HL-60 (cell line): ENCODE results near the gene PLCB1.
A peak's percentile ranks its signal among the peaks of the same experiment; 100 is the strongest.

Experiments
- DNase-seq, 2 experiments: peaks; one replicate each; pipeline ENCODE4 v3.0.0-alpha.2; 2010 to 2020; ENCODE audit warnings: low read depth in 1 of 2, low spot score in 1 of 2
- H3K27ac ChIP-seq: fragments of 250-450 bp; sonication (Bioruptor Pico); replicated peaks from 2 replicates; pipeline ENCODE4 v1.5.1; 2020; ENCODE audit warnings: mild to moderate bottlenecking, moderate library complexity
- H3K27me3 ChIP-seq: fragments of 250-450 bp; sonication (Bioruptor Pico); 2 replicates; pipeline ENCODE4 v1.5.1; 2021; ENCODE audit warnings: mild to moderate bottlenecking, moderate library complexity; ENCODE audit not compliant: insufficient read depth, poor library complexity, severe bottlenecking
- H3K4me3 ChIP-seq: replicated peaks from 2 replicates; pipeline ENCODE4 v1.5.1; 2011; ENCODE audit warnings: mild to moderate bottlenecking, control low read depth, low read length; ENCODE audit not compliant: insufficient read depth
- GABPA ChIP-seq: IDR thresholded peaks from 2 replicates; pipeline ENCODE4 v1.6.1; 2012; ENCODE audit warnings: low read depth
- POLR2AphosphoS5 ChIP-seq: IDR thresholded peaks from 2 replicates; pipeline ENCODE4 v1.6.1; 2012; ENCODE audit warnings: low read depth
- SPI1 ChIP-seq: IDR thresholded peaks from 2 replicates; pipeline ENCODE4 v1.6.1; 2012; ENCODE audit warnings: low read depth, mild to moderate bottlenecking, borderline replicate concordance
- TF ChIP-seq, protein P1 (sequence below): IDR thresholded peaks from 2 replicates; pipeline ENCODE4 v1.6.1; 2012; ENCODE audit warnings: low read depth; ENCODE audit not compliant: insufficient replicate concordance
- TF ChIP-seq, protein P2 (sequence below): IDR thresholded peaks from one replicate; pipeline ENCODE4 v1.5.1; 2011; ENCODE audit warnings: low read length, control low read depth, inconsistent platforms; ENCODE audit not compliant: insufficient read depth

The PLCB1 gene

DNA sequence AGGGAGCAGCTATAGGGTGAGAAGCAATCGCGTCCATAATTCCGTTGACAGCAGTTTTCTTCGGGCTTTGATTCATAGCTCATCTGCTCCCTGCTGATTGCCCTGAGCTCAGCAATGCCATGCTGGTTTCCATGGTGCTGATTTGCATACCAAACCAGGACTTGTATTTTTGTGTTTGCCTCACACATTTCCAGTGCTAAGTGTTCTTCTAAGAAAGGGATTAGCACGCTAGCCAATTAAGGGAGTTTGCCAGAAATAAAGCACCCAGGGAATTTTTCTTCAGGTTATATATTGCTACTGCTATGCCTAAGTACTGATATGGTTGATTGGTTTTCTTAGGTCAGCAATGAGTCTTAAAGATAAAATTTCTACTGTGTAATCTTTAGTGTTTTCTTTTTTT, 177.6 kb downstream of the PLCB1 start:
- H3K27me3 ChIP-seq: no peaks in the 10 kb centered on the region
- no peak for TF ChIP-seq GABPA
- TF ChIP-seq, protein P1, sequence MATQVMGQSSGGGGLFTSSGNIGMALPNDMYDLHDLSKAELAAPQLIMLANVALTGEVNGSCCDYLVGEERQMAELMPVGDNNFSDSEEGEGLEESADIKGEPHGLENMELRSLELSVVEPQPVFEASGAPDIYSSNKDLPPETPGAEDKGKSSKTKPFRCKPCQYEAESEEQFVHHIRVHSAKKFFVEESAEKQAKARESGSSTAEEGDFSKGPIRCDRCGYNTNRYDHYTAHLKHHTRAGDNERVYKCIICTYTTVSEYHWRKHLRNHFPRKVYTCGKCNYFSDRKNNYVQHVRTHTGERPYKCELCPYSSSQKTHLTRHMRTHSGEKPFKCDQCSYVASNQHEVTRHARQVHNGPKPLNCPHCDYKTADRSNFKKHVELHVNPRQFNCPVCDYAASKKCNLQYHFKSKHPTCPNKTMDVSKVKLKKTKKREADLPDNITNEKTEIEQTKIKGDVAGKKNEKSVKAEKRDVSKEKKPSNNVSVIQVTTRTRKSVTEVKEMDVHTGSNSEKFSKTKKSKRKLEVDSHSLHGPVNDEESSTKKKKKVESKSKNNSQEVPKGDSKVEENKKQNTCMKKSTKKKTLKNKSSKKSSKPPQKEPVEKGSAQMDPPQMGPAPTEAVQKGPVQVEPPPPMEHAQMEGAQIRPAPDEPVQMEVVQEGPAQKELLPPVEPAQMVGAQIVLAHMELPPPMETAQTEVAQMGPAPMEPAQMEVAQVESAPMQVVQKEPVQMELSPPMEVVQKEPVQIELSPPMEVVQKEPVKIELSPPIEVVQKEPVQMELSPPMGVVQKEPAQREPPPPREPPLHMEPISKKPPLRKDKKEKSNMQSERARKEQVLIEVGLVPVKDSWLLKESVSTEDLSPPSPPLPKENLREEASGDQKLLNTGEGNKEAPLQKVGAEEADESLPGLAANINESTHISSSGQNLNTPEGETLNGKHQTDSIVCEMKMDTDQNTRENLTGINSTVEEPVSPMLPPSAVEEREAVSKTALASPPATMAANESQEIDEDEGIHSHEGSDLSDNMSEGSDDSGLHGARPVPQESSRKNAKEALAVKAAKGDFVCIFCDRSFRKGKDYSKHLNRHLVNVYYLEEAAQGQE: peak; percentile 68
- H3K4me3 ChIP-seq: no peak overlapping the region
- H3K27ac ChIP-seq: no peak overlapping the region
- no peak for DNase-seq

DNA sequence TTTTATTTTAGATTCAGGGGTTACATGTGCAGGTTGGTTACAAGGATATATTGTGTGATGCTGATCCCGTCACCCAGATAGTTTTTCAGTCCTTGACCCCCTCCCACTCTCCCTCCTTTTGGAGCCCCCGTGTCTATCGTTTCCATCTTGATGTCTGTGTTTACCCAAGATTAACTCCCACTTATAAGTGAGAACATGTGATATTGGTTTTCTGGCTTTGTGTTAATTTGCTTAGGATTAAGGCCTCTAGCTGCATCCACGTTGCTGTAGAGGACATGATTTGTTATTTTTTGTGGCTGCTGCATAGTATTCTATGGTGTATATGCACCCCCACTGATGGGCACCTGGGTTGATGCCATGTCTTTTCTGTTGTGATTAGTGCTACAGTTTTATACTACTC, 178.6 kb downstream of the PLCB1 start:
- no peak for TF ChIP-seq SPI1
- TF ChIP-seq, protein P2, sequence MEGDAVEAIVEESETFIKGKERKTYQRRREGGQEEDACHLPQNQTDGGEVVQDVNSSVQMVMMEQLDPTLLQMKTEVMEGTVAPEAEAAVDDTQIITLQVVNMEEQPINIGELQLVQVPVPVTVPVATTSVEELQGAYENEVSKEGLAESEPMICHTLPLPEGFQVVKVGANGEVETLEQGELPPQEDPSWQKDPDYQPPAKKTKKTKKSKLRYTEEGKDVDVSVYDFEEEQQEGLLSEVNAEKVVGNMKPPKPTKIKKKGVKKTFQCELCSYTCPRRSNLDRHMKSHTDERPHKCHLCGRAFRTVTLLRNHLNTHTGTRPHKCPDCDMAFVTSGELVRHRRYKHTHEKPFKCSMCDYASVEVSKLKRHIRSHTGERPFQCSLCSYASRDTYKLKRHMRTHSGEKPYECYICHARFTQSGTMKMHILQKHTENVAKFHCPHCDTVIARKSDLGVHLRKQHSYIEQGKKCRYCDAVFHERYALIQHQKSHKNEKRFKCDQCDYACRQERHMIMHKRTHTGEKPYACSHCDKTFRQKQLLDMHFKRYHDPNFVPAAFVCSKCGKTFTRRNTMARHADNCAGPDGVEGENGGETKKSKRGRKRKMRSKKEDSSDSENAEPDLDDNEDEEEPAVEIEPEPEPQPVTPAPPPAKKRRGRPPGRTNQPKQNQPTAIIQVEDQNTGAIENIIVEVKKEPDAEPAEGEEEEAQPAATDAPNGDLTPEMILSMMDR: no peak
- TF ChIP-seq, protein P1: no peak
- no peak for TF ChIP-seq GABPA
- no peak for TF ChIP-seq POLR2AphosphoS5
- DNase-seq: no peak
- Histone ChIP-seq H3K27me3 (no peaks in the 10 kb centered on the region), H3K27ac (no peak overlapping the region), H3K4me3 (no peak overlapping the region)

DNA sequence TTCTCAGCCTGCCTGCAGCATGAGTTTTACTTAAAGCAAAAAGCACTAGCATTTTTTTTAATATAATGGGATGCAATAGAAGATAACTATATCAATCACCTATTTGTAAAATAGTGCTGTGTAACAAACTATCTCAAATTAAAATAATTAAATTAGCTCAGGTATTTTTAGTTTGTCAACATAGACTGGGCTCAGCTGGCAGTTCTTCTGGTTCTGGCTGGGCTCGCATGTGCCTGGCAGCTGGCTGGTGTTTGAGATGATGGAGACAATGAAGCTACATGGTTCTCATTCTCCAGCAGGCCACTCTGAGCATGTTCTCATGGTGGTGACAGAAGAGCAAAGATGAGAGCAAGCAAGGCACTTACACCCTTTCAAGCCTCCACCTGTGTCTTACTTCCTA, 181.0 kb downstream of the PLCB1 start:
- Histone ChIP-seq H3K27ac (no peak overlapping the region), H3K4me3 (no peak overlapping the region), H3K27me3 (no peaks in the 10 kb centered on the region)
- DNase-seq: no peak
- TF ChIP-seq, protein P2: no peak
- TF ChIP-seq POLR2AphosphoS5: no peak
- TF ChIP-seq, protein P1: no peak
- no peak for TF ChIP-seq GABPA
- TF ChIP-seq SPI1: no peak
